ENCODE data around the gene KIAA1217.

GRCh38 chr10:24176658-24177057, 32.3 kb upstream of the KIAA1217 start:
- TF ChIP-seq RFX5 (IDR thresholded peaks at IDR 0.05; ENCODE audit: borderline replicate concordance, low read depth, low read length): no peak
- TF ChIP-seq POLR2A (IDR thresholded peaks at IDR 0.05; ENCODE audit: control extremely low read depth in 1 of 2, low read depth in 2 of 2, low read length in 2 of 2): no peak
- TF ChIP-seq TBP (IDR thresholded peaks at IDR 0.05; ENCODE audit: low read depth, low read length): no peak
- no peak for TF ChIP-seq TAF1 (IDR thresholded peaks at IDR 0.05; ENCODE audit: low read depth, low read length)

Data from H1 (cell line).